Neural cell (in vitro differentiated cells): ENCODE measurements around the gene SGSM1. TPM values are rescaled to one million over a fixed set of nuclear protein-coding genes. Genes with fewer than 3 reads are reported as not detected.

ENCODE experiments used
- H2AFZ ChIP-seq: fragments of 200-600, 300-800 bp; sonication (generic), shearing (Covaris generic); 2 replicates; pipeline ENCODE4 v1.6.0; 2014; ENCODE audit warnings: low read depth, mild to moderate bottlenecking, antibody characterized with exemption, low read length, moderate library complexity
- H3F3A ChIP-seq: fragments of 200-600 bp; shearing (Covaris generic); 2 replicates; pipeline ENCODE4 v1.6.1; 2016; ENCODE audit warnings: mild to moderate bottlenecking, moderate library complexity, mixed read lengths, antibody characterized with exemption, low read length; ENCODE audit not compliant: insufficient read depth, poor library complexity, severe bottlenecking
- H3K27ac ChIP-seq: fragments of 200-600, 300-800 bp; sonication (generic), shearing (Covaris generic); 2 replicates; pipeline ENCODE4 v1.5.1; 2014; ENCODE audit warnings: mild to moderate bottlenecking, low read length, moderate library complexity
- H3K27me3 ChIP-seq: fragments of 300-800, 200-600 bp; sonication (generic), shearing (Covaris generic); 2 replicates; pipeline ENCODE4 v1.6.0; 2014; ENCODE audit warnings: mild to moderate bottlenecking, low read depth, low read length, moderate library complexity; ENCODE audit not compliant: insufficient read depth
- H3K36me3 ChIP-seq: fragments of 300-800, 200-600 bp; sonication (generic), shearing (Covaris generic); 2 replicates; pipeline ENCODE4 v1.5.1; 2014; ENCODE audit warnings: mild to moderate bottlenecking, antibody characterized with exemption, low read length, moderate library complexity; ENCODE audit not compliant: insufficient read depth
- H3K4me2 ChIP-seq: fragments of 300-800, 200-600 bp; sonication (generic), shearing (Covaris generic); 2 replicates; pipeline ENCODE4 v1.6.0; 2014; ENCODE audit warnings: mild to moderate bottlenecking, low read length
- H3K4me3 ChIP-seq: fragments of 300-800, 200-600 bp; sonication (generic), shearing (Covaris generic); 2 replicates; pipeline ENCODE4 v1.5.1; 2014; ENCODE audit warnings: mild to moderate bottlenecking, low read length, moderate library complexity
- H3K79me2 ChIP-seq: fragments of 200-600 bp; shearing (Covaris generic); replicated peaks from 2 replicates; pipeline ENCODE4 v1.6.0; 2014; ENCODE audit warnings: mild to moderate bottlenecking, low read length, moderate library complexity; ENCODE audit not compliant: insufficient read depth
- H3K9ac ChIP-seq: fragments of 300-800, 200-600 bp; sonication (generic), shearing (Covaris generic); 2 replicates; pipeline ENCODE4 v1.6.1; 2016; ENCODE audit warnings: mild to moderate bottlenecking, low read length, mixed read lengths
- H3K9me2 ChIP-seq: fragments of 200-600 bp; shearing (Covaris generic); 2 replicates; pipeline ENCODE4 v1.6.1; 2016; ENCODE audit warnings: mild to moderate bottlenecking, low read length, mixed read lengths; ENCODE audit not compliant: insufficient read depth
- H3K9me3 ChIP-seq: fragments of 200-600, 300-800 bp; sonication (generic), shearing (Covaris generic); 2 replicates; pipeline ENCODE4 v1.6.1; 2016; ENCODE audit warnings: mild to moderate bottlenecking, mixed run types, low read length, moderate library complexity, mixed read lengths
- H4K20me1 ChIP-seq: fragments of 200-600 bp; shearing (Covaris generic); 2 replicates; pipeline ENCODE4 v1.6.1; 2016; ENCODE audit warnings: mild to moderate bottlenecking, mixed run types; ENCODE audit not compliant: insufficient read depth
- EP300 ChIP-seq: fragments of 450-650 bp; conservative IDR thresholded peaks from 2 replicates; pipeline ENCODE4 v1.6.1; 2014; ENCODE audit warnings: antibody characterized with exemption, mild to moderate bottlenecking, moderate library complexity; ENCODE audit not compliant: poor library complexity, severe bottlenecking
- EZH2 ChIP-seq: fragments of 200-600, 300-800 bp; shearing (Covaris generic), sonication (generic); IDR thresholded peaks from 2 replicates; pipeline ENCODE4 v1.6.1; 2014; ENCODE audit warnings: antibody characterized with exemption, low read length, borderline replicate concordance, mild to moderate bottlenecking; ENCODE audit not compliant: insufficient read depth, poor library complexity, severe bottlenecking
- MXI1 ChIP-seq: fragments of 450-650 bp; conservative IDR thresholded peaks from 2 replicates; pipeline ENCODE4 v1.6.1; 2014; ENCODE audit warnings: antibody characterized with exemption, mild to moderate bottlenecking; ENCODE audit not compliant: poor library complexity, severe bottlenecking
- POLR2AphosphoS5 ChIP-seq: IDR thresholded peaks from 2 replicates; pipeline ENCODE4 v1.6.1; 2012
- RAD21 ChIP-seq: fragments of 450-650 bp; conservative IDR thresholded peaks from 2 replicates; pipeline ENCODE4 v1.6.1; 2014; ENCODE audit warnings: antibody characterized with exemption, mild to moderate bottlenecking, moderate library complexity
- SMC3 ChIP-seq: fragments of 450-650 bp; conservative IDR thresholded peaks from 2 replicates; pipeline ENCODE4 v1.6.1; 2014; ENCODE audit warnings: antibody characterized with exemption, mild to moderate bottlenecking, moderate library complexity; ENCODE audit not compliant: poor library complexity
- TAF1 ChIP-seq: IDR thresholded peaks from 2 replicates; pipeline ENCODE4 v1.6.1; 2012; ENCODE audit warnings: low read depth
- polyA plus RNA-seq: library from polyadenylated mRNA; depleted of rRNA; stranded (reverse); fragments of >200 nt; gene quantifications from 2 replicates; pipeline ENCODE4 v1.2.3, GENCODE V29; 2014
- TF ChIP-seq, protein P1 (sequence below): IDR thresholded peaks from 2 replicates; pipeline ENCODE4 v1.6.1; 2012; ENCODE audit warnings: borderline replicate concordance
- TF ChIP-seq, protein P2 (sequence below): fragments of 450-650 bp; IDR thresholded peaks from 2 replicates; pipeline ENCODE4 v1.5.1; 2014; ENCODE audit warnings: antibody characterized with exemption, mild to moderate bottlenecking, moderate library complexity; ENCODE audit not compliant: poor library complexity, severe bottlenecking

The SGSM1 gene
- polyA plus RNA-seq, 1 donor from 2014 or later, result 7.5 TPM

DNA sequence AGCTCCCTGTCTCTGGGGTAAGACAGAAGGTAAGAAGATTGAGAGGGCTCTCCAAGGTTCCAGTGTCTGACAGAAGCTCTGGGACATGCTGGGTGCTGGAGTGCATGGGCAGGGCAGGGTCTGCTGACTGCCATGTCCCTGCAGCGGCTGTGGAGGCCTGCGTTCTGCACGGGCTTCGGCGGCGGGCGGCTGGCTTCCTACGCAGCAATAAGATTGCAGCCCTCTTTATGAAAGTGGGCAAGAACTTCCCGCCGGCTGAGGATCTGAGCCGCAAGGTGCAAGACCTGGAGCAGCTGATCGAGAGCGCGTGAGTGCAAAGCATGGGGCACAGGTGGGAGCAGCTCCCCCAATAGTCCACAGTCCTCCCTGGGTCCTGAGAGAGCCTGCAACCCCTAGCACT is 41.5 kb downstream of the SGSM1 start:
- H3K27ac ChIP-seq, result no peak overlapping the region
- no peak for TF ChIP-seq EP300
- TF ChIP-seq, protein P1, sequence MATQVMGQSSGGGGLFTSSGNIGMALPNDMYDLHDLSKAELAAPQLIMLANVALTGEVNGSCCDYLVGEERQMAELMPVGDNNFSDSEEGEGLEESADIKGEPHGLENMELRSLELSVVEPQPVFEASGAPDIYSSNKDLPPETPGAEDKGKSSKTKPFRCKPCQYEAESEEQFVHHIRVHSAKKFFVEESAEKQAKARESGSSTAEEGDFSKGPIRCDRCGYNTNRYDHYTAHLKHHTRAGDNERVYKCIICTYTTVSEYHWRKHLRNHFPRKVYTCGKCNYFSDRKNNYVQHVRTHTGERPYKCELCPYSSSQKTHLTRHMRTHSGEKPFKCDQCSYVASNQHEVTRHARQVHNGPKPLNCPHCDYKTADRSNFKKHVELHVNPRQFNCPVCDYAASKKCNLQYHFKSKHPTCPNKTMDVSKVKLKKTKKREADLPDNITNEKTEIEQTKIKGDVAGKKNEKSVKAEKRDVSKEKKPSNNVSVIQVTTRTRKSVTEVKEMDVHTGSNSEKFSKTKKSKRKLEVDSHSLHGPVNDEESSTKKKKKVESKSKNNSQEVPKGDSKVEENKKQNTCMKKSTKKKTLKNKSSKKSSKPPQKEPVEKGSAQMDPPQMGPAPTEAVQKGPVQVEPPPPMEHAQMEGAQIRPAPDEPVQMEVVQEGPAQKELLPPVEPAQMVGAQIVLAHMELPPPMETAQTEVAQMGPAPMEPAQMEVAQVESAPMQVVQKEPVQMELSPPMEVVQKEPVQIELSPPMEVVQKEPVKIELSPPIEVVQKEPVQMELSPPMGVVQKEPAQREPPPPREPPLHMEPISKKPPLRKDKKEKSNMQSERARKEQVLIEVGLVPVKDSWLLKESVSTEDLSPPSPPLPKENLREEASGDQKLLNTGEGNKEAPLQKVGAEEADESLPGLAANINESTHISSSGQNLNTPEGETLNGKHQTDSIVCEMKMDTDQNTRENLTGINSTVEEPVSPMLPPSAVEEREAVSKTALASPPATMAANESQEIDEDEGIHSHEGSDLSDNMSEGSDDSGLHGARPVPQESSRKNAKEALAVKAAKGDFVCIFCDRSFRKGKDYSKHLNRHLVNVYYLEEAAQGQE, result no peak
- no peak for TF ChIP-seq RAD21
- no peak for TF ChIP-seq TAF1
- no peak for TF ChIP-seq EZH2
- TF ChIP-seq POLR2AphosphoS5, result no peak
- TF ChIP-seq, protein P2, sequence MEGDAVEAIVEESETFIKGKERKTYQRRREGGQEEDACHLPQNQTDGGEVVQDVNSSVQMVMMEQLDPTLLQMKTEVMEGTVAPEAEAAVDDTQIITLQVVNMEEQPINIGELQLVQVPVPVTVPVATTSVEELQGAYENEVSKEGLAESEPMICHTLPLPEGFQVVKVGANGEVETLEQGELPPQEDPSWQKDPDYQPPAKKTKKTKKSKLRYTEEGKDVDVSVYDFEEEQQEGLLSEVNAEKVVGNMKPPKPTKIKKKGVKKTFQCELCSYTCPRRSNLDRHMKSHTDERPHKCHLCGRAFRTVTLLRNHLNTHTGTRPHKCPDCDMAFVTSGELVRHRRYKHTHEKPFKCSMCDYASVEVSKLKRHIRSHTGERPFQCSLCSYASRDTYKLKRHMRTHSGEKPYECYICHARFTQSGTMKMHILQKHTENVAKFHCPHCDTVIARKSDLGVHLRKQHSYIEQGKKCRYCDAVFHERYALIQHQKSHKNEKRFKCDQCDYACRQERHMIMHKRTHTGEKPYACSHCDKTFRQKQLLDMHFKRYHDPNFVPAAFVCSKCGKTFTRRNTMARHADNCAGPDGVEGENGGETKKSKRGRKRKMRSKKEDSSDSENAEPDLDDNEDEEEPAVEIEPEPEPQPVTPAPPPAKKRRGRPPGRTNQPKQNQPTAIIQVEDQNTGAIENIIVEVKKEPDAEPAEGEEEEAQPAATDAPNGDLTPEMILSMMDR, result no peak
- TF ChIP-seq SMC3, result no peak
- TF ChIP-seq MXI1, result no peak
- H3K79me2 ChIP-seq, result no peaks in the 10 kb centered on the region
- H4K20me1 ChIP-seq, result no peaks in the 10 kb centered on the region
- no peaks in the 10 kb centered on the region for H3K27me3 ChIP-seq
- H3K4me3 ChIP-seq, result no peak overlapping the region
- H3K4me2 ChIP-seq, result no peak overlapping the region
- H3K9me3 ChIP-seq, result no peaks in the 10 kb centered on the region
- no peaks in the 10 kb centered on the region for H3F3A ChIP-seq
- H3K36me3 ChIP-seq, result no peaks in the 10 kb centered on the region
- H3K9me2 ChIP-seq, result no peaks in the 10 kb centered on the region
- H2AFZ ChIP-seq, result no peak overlapping the region
- no peak overlapping the region for H3K9ac ChIP-seq

DNA sequence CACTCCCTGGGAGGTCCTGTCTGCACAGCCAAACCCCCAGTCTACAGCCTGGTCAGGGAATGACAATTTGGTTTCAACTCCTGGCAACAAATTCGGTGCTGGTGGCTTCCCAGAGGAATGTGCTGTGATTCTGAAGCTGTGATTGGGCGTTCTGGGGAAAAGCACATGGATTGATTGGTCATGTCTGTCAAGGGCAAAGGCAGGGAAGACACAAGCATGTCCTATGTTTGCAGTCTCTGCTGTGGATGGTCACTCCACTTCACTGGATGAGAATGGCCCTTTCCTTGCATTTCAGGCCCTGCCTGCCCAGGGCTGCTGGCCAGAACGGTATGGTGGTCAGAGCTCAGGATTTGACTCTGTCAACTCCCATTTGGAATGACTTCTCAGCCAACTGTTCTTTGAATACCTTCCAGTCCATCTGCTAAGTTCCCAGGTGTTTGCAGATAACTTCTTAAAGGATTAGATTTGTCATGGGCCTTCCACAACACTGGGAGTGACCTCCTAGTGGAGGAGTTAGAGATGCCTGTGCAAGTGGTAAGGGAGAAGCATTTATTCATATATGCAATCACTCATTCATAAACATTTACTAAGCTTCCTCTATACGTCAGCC is 42.7 kb downstream of the SGSM1 start:
- H2AFZ ChIP-seq, result no peak overlapping the region
- no peaks in the 10 kb centered on the region for H3K36me3 ChIP-seq
- H3K4me2 ChIP-seq, result no peak overlapping the region
- H3K27ac ChIP-seq, result no peak overlapping the region
- TF ChIP-seq RAD21, result no peak
- TF ChIP-seq EP300, result no peak
- no peak for TF ChIP-seq SMC3
- TF ChIP-seq, protein P1, result no peak
- TF ChIP-seq, protein P2, result no peak
- TF ChIP-seq EZH2, result no peak
- TF ChIP-seq POLR2AphosphoS5, result no peak
- no peak for TF ChIP-seq TAF1
- no peak for TF ChIP-seq MXI1
- H3K79me2 ChIP-seq, result no peaks in the 10 kb centered on the region
- no peak overlapping the region for H3K9ac ChIP-seq
- H3K4me3 ChIP-seq, result no peak overlapping the region
- H3K9me3 ChIP-seq, result no peaks in the 10 kb centered on the region
- no peaks in the 10 kb centered on the region for H3K27me3 ChIP-seq
- H4K20me1 ChIP-seq, result no peaks in the 10 kb centered on the region
- no peaks in the 10 kb centered on the region for H3K9me2 ChIP-seq
- no peaks in the 10 kb centered on the region for H3F3A ChIP-seq
